Panc1 (cell line): ENCODE results near the gene SYT2. TPM values are rescaled to one million over a fixed set of nuclear protein-coding genes. Genes with fewer than 3 reads are reported as not detected.

Experiments
- ATAC-seq: fragments of 200-7000 bp; cut with Tn5 transposase; 2 replicates; pipeline ENCODE4 v1.9.1; 2020; ENCODE audit warnings: mild to moderate bottlenecking, moderate library complexity
- BruUV-seq: library from RNA; stranded (reverse); fragments of 400-500 nt; replicated peaks from 2 replicates; lab custom pipeline; 2021; lab: Mats Ljungman, UMichigan
- CTCF ChIA-PET: fragments of 300-600 bp; sonication (Branson Sonifier 250); formaldehyde crosslinking; loops from one replicate; lab custom pipeline; 2022; ENCODE audit warnings: antibody characterized with exemption; lab: Charles Lee
- POLR2A ChIA-PET: fragments of 300-600 bp; sonication (Branson Sonifier 250); formaldehyde crosslinking; loops from one replicate; lab custom pipeline; 2022; ENCODE audit warnings: antibody characterized with exemption; lab: Charles Lee
- DNase-seq: peaks from one replicate; pipeline ENCODE4 v3.0.0-alpha.2; 2010; ENCODE audit warnings: low read depth, low spot score
- H3K27ac ChIP-seq: 2 replicates; pipeline ENCODE4 v1.5.1; 2011; ENCODE audit warnings: mild to moderate bottlenecking, low read length, inconsistent platforms
- H3K27me3 ChIP-seq: fragments of 200-500 bp; sonication (Bioruptor generic); 2 replicates; pipeline ENCODE4 v1.6.0; 2014; ENCODE audit warnings: low read length, inconsistent platforms; ENCODE audit not compliant: control insufficient read depth, insufficient read depth
- H3K36me3 ChIP-seq: fragments of 200-500 bp; sonication (Bioruptor generic); 2 replicates; pipeline ENCODE4 v1.5.1; 2014; ENCODE audit warnings: inconsistent platforms, mild to moderate bottlenecking, low read length, moderate library complexity; ENCODE audit not compliant: control insufficient read depth, insufficient read depth
- H3K4me1 ChIP-seq: 2 replicates; pipeline ENCODE4 v1.5.1; 2011; ENCODE audit warnings: inconsistent platforms, mild to moderate bottlenecking, low read length, moderate library complexity; ENCODE audit not compliant: control insufficient read depth, insufficient read depth
- H3K4me3 ChIP-seq, 2 experiments: 2 replicates each; pipeline ENCODE4 v1.5.1; 2011 to 2012; ENCODE audit warnings: low read depth in 2 of 2, low read length in 2 of 2, mild to moderate bottlenecking in 2 of 2, inconsistent platforms in 1 of 2, moderate library complexity in 1 of 2
- H3K9me3 ChIP-seq: fragments of 200-500 bp; sonication (Bioruptor generic); 2 replicates; pipeline ENCODE4 v1.5.1; 2014; ENCODE audit warnings: low read depth, mild to moderate bottlenecking, inconsistent platforms, low read length, moderate library complexity; ENCODE audit not compliant: control insufficient read depth, insufficient read depth
- CTCF ChIP-seq: fragments of 450-650 bp; IDR thresholded peaks from 2 replicates; pipeline ENCODE4 v1.5.1; 2017; ENCODE audit warnings: mild to moderate bottlenecking
- POLR2AphosphoS5 ChIP-seq: IDR thresholded peaks from 2 replicates; pipeline ENCODE4 v1.6.1; 2012; ENCODE audit warnings: mild to moderate bottlenecking, low read depth, low read length, moderate library complexity
- REST ChIP-seq, 2 experiments: IDR thresholded peaks; 2 replicates each; pipeline ENCODE4 v1.6.1; 2011 to 2012; ENCODE audit warnings: low read depth in 2 of 2, control low read depth in 1 of 2, low read length in 1 of 2, mild to moderate bottlenecking in 1 of 2, moderate library complexity in 1 of 2; ENCODE audit not compliant: insufficient read depth in 1 of 2
- SIN3A ChIP-seq: IDR thresholded peaks from 2 replicates; pipeline ENCODE4 v1.6.1; 2012; ENCODE audit warnings: low read depth, mild to moderate bottlenecking, low read length, moderate library complexity, borderline replicate concordance; ENCODE audit not compliant: insufficient read depth
- TCF7L2 ChIP-seq: IDR thresholded peaks from 2 replicates; pipeline ENCODE4 v1.6.1; 2011; ENCODE audit warnings: mild to moderate bottlenecking, low read depth, low read length, inconsistent platforms
- in situ Hi-C: cut with HindIII; loops from 2 replicates; pipeline ENCODE4 v1.10.0; 2016; ENCODE audit warnings: low sequenced_read_pairs, low pct_unique_long_range_greater_than_20kb
- intact Hi-C: fragments of 100-400 bp; cut with micrococcal nuclease; formaldehyde crosslinking; loops from one replicate; pipeline ENCODE4 v1.10.0; 2022; ENCODE audit not compliant: unreplicated experiment
- total RNA-seq: library from RNA; stranded (reverse); gene quantifications from one replicate; pipeline ENCODE4 v1.2.1, GENCODE V29; 2021; ENCODE audit not compliant: unreplicated experiment

SYT2 gene
- total RNA-seq, 1 experiment from 2014 or later = 0.03 TPM

DNA sequence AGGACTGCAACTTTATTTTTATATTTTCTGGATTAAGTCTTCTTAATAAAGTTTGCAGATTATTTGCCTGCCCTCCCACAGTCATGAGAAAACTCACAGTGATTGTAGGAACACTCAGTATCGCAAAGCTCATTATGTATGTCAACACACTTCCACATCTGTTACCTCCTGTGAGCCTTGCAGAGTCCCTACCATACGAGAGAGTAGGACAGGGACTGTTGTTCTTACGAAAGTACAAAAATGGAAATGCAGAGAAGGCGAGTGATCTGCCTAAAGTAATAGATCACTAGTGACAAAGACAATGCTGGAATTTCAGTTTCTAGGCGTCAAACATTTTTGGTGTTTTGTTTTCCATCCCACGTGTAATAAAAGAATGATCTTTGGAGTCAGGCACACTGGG lies 131.7 kb downstream of the SYT2 start:
- TF ChIP-seq SIN3A (no peak), POLR2AphosphoS5 (no peak), CTCF (no peak), TCF7L2 (no peak), REST (IDR thresholded peaks at IDR 0.05; ENCODE audit: insufficient read depth in 1 of 2, low read depth in 2 of 2, low read length in 1 of 2) (no peak)
- Histone ChIP-seq H3K4me1 (no peaks in the 10 kb centered on the region), H3K27ac (no peak overlapping the region), H3K9me3 (no peaks in the 10 kb centered on the region), H3K36me3 (no peaks in the 10 kb centered on the region), H3K27me3 (no peaks in the 10 kb centered on the region), H3K4me3 (no peak overlapping the region)
- CTCF ChIA-PET = no interaction called here
- ATAC-seq (no peak), DNase-seq (no peak)
- POLR2A ChIA-PET = no interaction called here
- in situ Hi-C loops (no loop called here), intact Hi-C loops (no loop called here)
- BruUV-seq = no TSS peak

GRCh38 chr1:202578001-202578504 lies 132.2 kb downstream of the SYT2 start:
- intact Hi-C loops (no loop called here), in situ Hi-C loops (no loop called here)
- Histone ChIP-seq H3K4me3 (no peak overlapping the region), H3K9me3 (no peaks in the 10 kb centered on the region), H3K27ac (no peak overlapping the region), H3K4me1 (no peaks in the 10 kb centered on the region), H3K27me3 (no peaks in the 10 kb centered on the region), H3K36me3 (no peaks in the 10 kb centered on the region)
- ChIA-PET CTCF (no interaction called here), POLR2A (interaction anchor here (0.6 kb wide), 1 partner anchor 993 kb away, joined by 3 read pairs; no protein-coding TSS in a partner anchor)
- ATAC-seq (no peak), DNase-seq (no peak)
- BruUV-seq = no TSS peak
- no peak for TF ChIP-seq SIN3A
- TF ChIP-seq CTCF = no peak
- no peak for TF ChIP-seq TCF7L2
- no peak for TF ChIP-seq POLR2AphosphoS5
- TF ChIP-seq REST (IDR thresholded peaks at IDR 0.05; ENCODE audit: insufficient read depth in 1 of 2, low read depth in 2 of 2, low read length in 1 of 2) = no peak
